Pancreas (tissue), 10 donors: ENCODE results near the gene MSANTD4. TPM values are rescaled to one million over a fixed set of nuclear protein-coding genes. Genes with fewer than 3 reads are reported as not detected.
A peak's percentile ranks its signal among the peaks of the same experiment; 100 is the strongest.
"Not testable (repeated sequence)": the region's sequence is repeated elsewhere in the genome, so short reads cannot be mapped to it uniquely, and the experiment has no call there.

Experiments used
- ATAC-seq, 4 donors: fragments of 200-7000 bp; cut with Tn5 transposase; one replicate each; pipeline versions ENCODE4 v1.8.0 to v1.9.1; 2020; ENCODE audit warnings: mild to moderate bottlenecking in 4 of 4, moderate library complexity in 4 of 4
- DNase-seq, 6 donors: peaks; one replicate each; pipeline ENCODE4 v3.0.0-alpha.2; 2020
- FAIRE-seq: peaks from 2 replicates; lab custom pipeline; 2012; peaks lifted over from hg19 to GRCh38; lab: Jason Lieb, UNC
- H3K27ac ChIP-seq, 4 donors: fragments of 200-600 bp; sonication (generic); 1 replicate in 3 of 4; 2 replicates in 1 of 4; pipeline versions ENCODE4 v1.5.0 to v1.8.0; 2020
- H3K27me3 ChIP-seq, 4 donors: fragments of 200-600 bp; one replicate each; pipeline ENCODE4 v1.8.0; 2021
- H3K36me3 ChIP-seq, 3 donors: fragments of 200-600 bp; sonication (generic) in 1 of 3; one replicate each; pipeline versions ENCODE4 v1.5.0 to v1.8.0; 2020 to 2021
- H3K4me1 ChIP-seq, 3 donors: fragments of 200-600 bp; one replicate each; pipeline ENCODE4 v1.8.0; 2021
- H3K4me3 ChIP-seq, 4 donors: fragments of 200-600 bp; sonication (generic) in 2 of 4; one replicate each; pipeline versions ENCODE4 v1.5.0 to v1.8.0; 2020 to 2021
- H3K9me3 ChIP-seq, 4 donors: fragments of 200-600 bp; one replicate each; pipeline ENCODE4 v1.8.0; 2021
- CTCF ChIP-seq, 4 donors: fragments of 200-600 bp; sonication (generic) in 3 of 4; IDR thresholded peaks; one replicate each; pipeline versions ENCODE4 v1.5.0 to v1.8.0; 2021; ENCODE audit warnings: antibody characterized with exemption in 4 of 4
- whole genome bisulfite sequencing, 2 donors: extraction: QIAGEN DNeasy Blood & Tissue Kit; methylation state at CpG; one replicate each; pipeline ENCODE4 v1.1.7; 2013; 5-methylcytosine and 5-hydroxymethylcytosine counted together
- intact Hi-C, 3 donors: fragments of 100-400 bp; cut with DNase I; formaldehyde crosslinking; loops; one replicate each; pipeline versions ENCODE4 v1.11.1 to v1.14.2; 2022
- polyA plus RNA-seq, 2 donors: library from polyadenylated mRNA; stranded (reverse); fragments of 200-250 nt; gene quantifications; one replicate each; pipeline ENCODE4 v1.2.3, GENCODE V29; 2013
- total RNA-seq, 6 donors: library from RNA; stranded (reverse); fragmentation: NEBNext Ultra II Directional in 4 of 6; extraction: Animal tissue kit (Norgen Biotek cat#: 25700) in 4 of 6; gene quantifications; one replicate each; pipeline versions ENCODE4 v1.2.1 to v1.2.4, GENCODE V29; 2021 to 2023
- donor health status: healthy with polysubstance abuse.
- donor health status: DM: no; HTN: no; CAD: no; lungs with moderate emphysema.
- donor health status: DM: no; HTN: no; CAD: no.
- donor health status: control.
- donor health status: control.
- donor health status: Bipolar disorder and iron deficiency.
- donor health status: DM: yes; HTN: yes; CAD: no.
- donor health status: DM: no; HTN: no; CAD: no.
- donor health status: DM: no; HTN: no; CAD: no.
- donor health status: DM: yes; HTN: yes; CAD: no.

Gene MSANTD4
- total and polyA plus RNA-seq, 8 donors = 3.8 to 8.6 (median 7.5) TPM

GRCh38 chr11:106061249-106061784 lies 39.3 kb upstream of the MSANTD4 start:
- no peaks in the 10 kb centered on the region for H3K27me3 ChIP-seq
- intact Hi-C loops = no loop called here
- TF ChIP-seq CTCF (IDR thresholded peaks at IDR 0.05) = no peak
- H3K36me3 ChIP-seq = no peaks in the 10 kb centered on the region
- H3K9me3 ChIP-seq = no peaks in the 10 kb centered on the region
- H3K27ac ChIP-seq = no peak overlapping the region
- no peak for FAIRE-seq
- DNase-seq = no peak
- H3K4me3 ChIP-seq = no peak overlapping the region
- H3K4me1 ChIP-seq = no peaks in the 10 kb centered on the region
- ATAC-seq = no peak

GRCh38 chr11:106059617-106060016 lies 37.6 kb upstream of the MSANTD4 start:
- Histone ChIP-seq H3K9me3 (no peaks in the 10 kb centered on the region), H3K4me3 (no peak overlapping the region), H3K4me1 (no peaks in the 10 kb centered on the region), H3K27me3 (no peaks in the 10 kb centered on the region), H3K27ac (no peak overlapping the region), H3K36me3 (no peaks in the 10 kb centered on the region)
- no peak for DNase-seq
- no peak for FAIRE-seq
- no peak for TF ChIP-seq CTCF (IDR thresholded peaks at IDR 0.05)
- no peak for ATAC-seq
- WGBS, 2 donors = 93 to 98% methylated on average over 1 of the region's 1 CpG
- intact Hi-C loops = no loop called here

GRCh38 chr11:106058377-106058776 lies 36.3 kb upstream of the MSANTD4 start:
- FAIRE-seq, H3K4me3 ChIP-seq, H3K9me3 ChIP-seq, H3K36me3 ChIP-seq, ATAC-seq, H3K27ac ChIP-seq, DNase-seq, intact Hi-C loops, H3K4me1 ChIP-seq, H3K27me3 ChIP-seq: not testable (repeated sequence)
- 90 to 97% methylated on average over 14 of the region's 14 CpGs for WGBS, 2 donors

DNA sequence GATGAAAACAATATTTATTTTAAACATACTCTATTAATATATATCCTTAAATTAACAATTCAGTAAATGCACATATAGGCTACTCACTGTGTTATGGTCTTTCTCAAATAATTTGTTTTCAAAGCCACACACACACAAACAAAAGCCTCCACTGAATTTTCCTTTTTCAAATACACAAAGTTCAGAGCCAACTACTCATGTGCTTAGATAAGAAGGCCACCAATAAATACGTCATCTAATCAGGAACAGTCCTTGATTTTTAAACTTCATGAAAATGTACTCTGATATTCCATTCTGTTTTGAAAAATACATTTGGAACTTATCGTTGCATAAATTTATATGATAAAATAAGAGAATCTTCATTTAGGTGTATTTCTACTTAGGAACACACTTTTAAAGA lies 29.1 kb upstream of the MSANTD4 start:
- Histone ChIP-seq H3K4me1 (peaks cover 0 to 8% (median 0%) of the 10 kb centered on the region in 3 donors), H3K4me3 (no peak overlapping the region), H3K9me3 (no peaks in the 10 kb centered on the region), H3K36me3 (no peaks in the 10 kb centered on the region), H3K27ac (no peak overlapping the region), H3K27me3 (no peaks in the 10 kb centered on the region)
- 22 to 29% methylated on average over 2 of the region's 2 CpGs for WGBS, 2 donors
- no peak for TF ChIP-seq CTCF (IDR thresholded peaks at IDR 0.05)
- FAIRE-seq (no peak), DNase-seq (no peak), ATAC-seq (peak; percentile 45 to 64 (median 62))
- intact Hi-C loops = no loop called here

DNA sequence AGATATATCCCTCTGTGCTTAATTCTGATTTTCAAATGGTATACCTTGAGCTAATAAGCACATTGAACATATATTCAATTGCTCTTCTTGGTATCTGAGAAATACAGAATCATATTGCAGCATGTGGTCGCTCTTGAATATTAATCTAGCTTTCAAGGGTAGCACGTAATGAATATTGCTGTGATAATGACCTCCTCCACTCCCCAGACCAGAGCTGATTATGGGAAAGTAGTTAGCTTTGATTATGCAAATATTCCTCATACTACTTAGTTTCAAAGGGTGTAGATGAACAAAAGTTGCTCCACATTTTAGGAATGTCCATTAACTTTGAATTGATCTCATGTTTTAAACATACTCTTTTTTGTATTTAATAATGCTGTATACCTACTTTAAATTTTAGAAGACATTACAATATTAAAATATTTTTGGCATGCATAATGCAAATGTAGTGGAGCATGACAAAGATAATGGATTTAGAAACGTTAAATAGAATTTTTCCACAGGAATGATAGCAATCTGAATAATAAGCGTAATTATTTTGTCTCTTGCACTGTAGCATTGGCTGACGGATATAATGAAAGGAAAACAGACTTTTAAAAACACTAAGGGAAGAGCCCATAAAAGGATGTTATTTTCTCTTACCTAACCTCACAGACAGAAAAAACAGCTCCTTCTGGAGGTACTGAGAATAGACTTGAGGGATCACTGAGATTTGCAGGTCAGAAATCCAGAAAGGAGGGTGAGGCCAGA lies 27.9 kb upstream of the MSANTD4 start:
- H3K4me1 ChIP-seq = peaks cover 0 to 8% (median 0%) of the 10 kb centered on the region in 3 donors
- DNase-seq = no peak
- H3K4me3 ChIP-seq = no peak overlapping the region
- no peak overlapping the region for H3K27ac ChIP-seq
- no peaks in the 10 kb centered on the region for H3K27me3 ChIP-seq
- 78 to 86% methylated on average over 5 of the region's 5 CpGs for WGBS, 2 donors
- no peak for TF ChIP-seq CTCF (IDR thresholded peaks at IDR 0.05)
- ATAC-seq = no peak
- H3K9me3 ChIP-seq = no peaks in the 10 kb centered on the region
- intact Hi-C loops = no loop called here
- no peaks in the 10 kb centered on the region for H3K36me3 ChIP-seq
- FAIRE-seq = no peak
